Naive thymus-derived CD4-positive, alpha-beta T cell (primary cell): ENCODE results near the gene EFNA4. TPM values are rescaled to one million over a fixed set of nuclear protein-coding genes. Genes with fewer than 3 reads are reported as not detected.
A peak's percentile ranks its signal among the peaks of the same experiment; 100 is the strongest.

Source experiments
- ATAC-seq: fragments of 150-1000 bp; cut with Tn5 transposase; 2 replicates; pipeline ENCODE4 v1.10.0; 2021; ENCODE audit warnings: mild to moderate bottlenecking, moderate library complexity
- CTCF ChIA-PET: fragments of 350-600 bp; sonication (Branson Sonifier 250); formaldehyde crosslinking; loops from one replicate; lab custom pipeline; 2021; ENCODE audit warnings: antibody characterized with exemption; lab: Charles Lee
- POLR2A ChIA-PET: fragments of 350-600 bp; sonication (Branson Sonifier 250); formaldehyde crosslinking; loops from one replicate; lab custom pipeline; 2021; ENCODE audit warnings: antibody characterized with exemption, inconsistent platforms; lab: Charles Lee
- DNase-seq, 9 donors: peaks; one replicate each; pipeline versions ENCODE4 v3.0.0 to v3.0.0-alpha.2; 2020 to 2022; ENCODE audit warnings: mixed read lengths in 1 of 9
- H3K27ac ChIP-seq: one replicate; pipeline ENCODE4 v1.7.0; 2013; ENCODE audit warnings: mild to moderate bottlenecking, low read depth, low read length, moderate library complexity
- H3K27me3 ChIP-seq, 2 donors: one replicate each; pipeline ENCODE4 v1.7.0; 2013; ENCODE audit warnings: low read length in 2 of 2, mild to moderate bottlenecking in 2 of 2, moderate library complexity in 2 of 2; ENCODE audit not compliant: control insufficient read depth in 2 of 2, insufficient read depth in 2 of 2
- H3K36me3 ChIP-seq, 3 experiments: 1 replicate in 2 of 3; 2 replicates in 1 of 3; pipeline ENCODE4 v1.7.0; 2013; ENCODE audit warnings: low read length in 3 of 3, mild to moderate bottlenecking in 3 of 3, moderate library complexity in 1 of 3; ENCODE audit not compliant: insufficient read depth in 3 of 3, control insufficient read depth in 2 of 3
- H3K4me1 ChIP-seq, 2 donors: one replicate each; pipeline ENCODE4 v1.7.0; 2013; ENCODE audit warnings: low read length in 2 of 2, mild to moderate bottlenecking in 2 of 2, moderate library complexity in 1 of 2; ENCODE audit not compliant: control insufficient read depth in 2 of 2, insufficient read depth in 2 of 2
- H3K4me3 ChIP-seq: 2 replicates; pipeline ENCODE4 v1.7.0; 2013; ENCODE audit warnings: mild to moderate bottlenecking, low read length
- H3K9me3 ChIP-seq, 3 experiments: 1 replicate in 2 of 3; 2 replicates in 1 of 3; pipeline ENCODE4 v1.7.0; 2013; ENCODE audit warnings: low read length in 3 of 3; ENCODE audit not compliant: control insufficient read depth in 2 of 3
- H3K27ac Mint-ChIP-seq, 9 donors: one replicate each; pipeline ENCODE4 v1.8.0; 2020 to 2022; ENCODE audit warnings: mixed read lengths in 9 of 9, mild to moderate bottlenecking in 8 of 9, moderate library complexity in 5 of 9, inconsistent platforms in 2 of 9
- H3K27me3 Mint-ChIP-seq, 5 donors: one replicate each; pipeline ENCODE4 v1.8.0; 2021 to 2022; ENCODE audit warnings: mixed read lengths in 5 of 5, mild to moderate bottlenecking in 1 of 5
- H3K36me3 Mint-ChIP-seq, 5 donors: one replicate each; pipeline ENCODE4 v1.8.0; 2020 to 2022; ENCODE audit warnings: mixed read lengths in 5 of 5, mild to moderate bottlenecking in 3 of 5, inconsistent platforms in 1 of 5
- H3K4me1 Mint-ChIP-seq, 7 donors: one replicate each; pipeline ENCODE4 v1.8.0; 2020 to 2022; ENCODE audit warnings: mixed read lengths in 7 of 7, mild to moderate bottlenecking in 3 of 7, inconsistent platforms in 1 of 7
- H3K4me3 Mint-ChIP-seq, 10 donors: one replicate each; pipeline ENCODE4 v1.8.0; 2020 to 2022; ENCODE audit warnings: mild to moderate bottlenecking in 10 of 10, mixed read lengths in 10 of 10, moderate library complexity in 6 of 10, inconsistent platforms in 2 of 10
- H3K9me3 Mint-ChIP-seq, 11 donors: one replicate each; pipeline ENCODE4 v1.8.0; 2020 to 2022; ENCODE audit warnings: mixed read lengths in 11 of 11, mild to moderate bottlenecking in 4 of 11, inconsistent platforms in 1 of 11, moderate library complexity in 1 of 11
- intact Hi-C, 2 donors: fragments of 100-400 bp; cut with micrococcal nuclease; formaldehyde crosslinking; loops; one replicate each; pipeline ENCODE4 v1.15.1; 2023
- polyA plus RNA-seq, 2 donors: library from polyadenylated mRNA; unstranded; fragments of 300-500 nt; fragmentation: Illumina TruSeq; gene quantifications; one replicate each; pipeline ENCODE4 v1.2.3, GENCODE V29; 2021
- total RNA-seq, 6 experiments: library from RNA in 5 of 6; stranded (reverse) in 5 of 6; gene quantifications; 1 replicate in 5 of 6; 2 replicates in 1 of 6; pipeline ENCODE4 v1.2.3 and lab custom pipeline; 2021 to 2026

EFNA4 gene
- total and polyA plus RNA-seq, 7 experiments from 2014 or later = 2.1 to 9.4 (median 4.8) TPM

GRCh38 chr1:155048449-155049334 is 14.8 kb upstream of the EFNA4 start:
- CTCF ChIA-PET = interaction anchor here (0.7 to 8.5 kb wide), 5 partner anchors 10 to 37 kb away, joined by 3 to 138 read pairs (median 4); no protein-coding TSS in a partner anchor
- H3K27ac Mint-ChIP-seq = peak overlapping the region in 2 of 9 donors; percentile 1 to 10
- H3K4me1 Mint-ChIP-seq = peaks cover 22 to 44% (median 31%) of the 10 kb centered on the region in 7 donors
- Histone ChIP-seq H3K27ac (no peak overlapping the region), H3K4me3 (no peak overlapping the region), H3K9me3 (no peaks in the 10 kb centered on the region), H3K27me3 (no peaks in the 10 kb centered on the region), H3K4me1 (peaks cover 5 to 13% of the 10 kb centered on the region in 2 donors), H3K36me3 (no peaks in the 10 kb centered on the region)
- ATAC-seq (no peak), DNase-seq (no peak)
- peak overlapping the region in 4 of 10 donors; percentile 25 to 58 (median 36) for H3K4me3 Mint-ChIP-seq
- no peaks in the 10 kb centered on the region for H3K36me3 Mint-ChIP-seq
- intact Hi-C loops = no loop called here
- POLR2A ChIA-PET = interaction anchor here (1.2 to 1.6 kb wide), 2 partner anchors 17 to 69 kb away, joined by 3 read pairs; no protein-coding TSS in a partner anchor
- H3K9me3 Mint-ChIP-seq = no peaks in the 10 kb centered on the region
- no peaks in the 10 kb centered on the region for H3K27me3 Mint-ChIP-seq

- Mint-ChIP-seq H3K27me3 (no peaks in the 10 kb centered on the region), H3K27ac (peak overlapping the region; percentile 34 to 69 (median 60)), H3K9me3 (no peaks in the 10 kb centered on the region), H3K4me3 (peak overlapping the region; percentile 64 to 90 (median 87)), H3K36me3 (no peaks in the 10 kb centered on the region), H3K4me1 (peaks cover 18 to 38% (median 30%) of the 10 kb centered on the region in 7 donors)
- Histone ChIP-seq H3K9me3 (no peaks in the 10 kb centered on the region), H3K4me3 (peak overlapping the region; percentile 59), H3K4me1 (peaks cover 5 to 13% of the 10 kb centered on the region in 2 donors), H3K36me3 (no peaks in the 10 kb centered on the region), H3K27me3 (no peaks in the 10 kb centered on the region), H3K27ac (peak overlapping the region; percentile 68)
- DNase-seq (no peak), ATAC-seq (no peak)
- ChIA-PET POLR2A (interaction anchor here (1.2 to 1.4 kb wide), 5 partner anchors 8 to 67 kb away, joined by 3 to 5 read pairs (median 3); partner anchors contain the start of gene FLAD1), CTCF (interaction anchor here (1.3 to 1.8 kb wide), 5 partner anchors 8 to 35 kb away, joined by 4 to 8 read pairs (median 4); no protein-coding TSS in a partner anchor)
- intact Hi-C loops = loop anchor here (2.0 to 5.0 kb wide), 3 partner anchors 33 to 778 kb away; partner anchors contain the start of gene HAX1 (in 1 of the 2)
Observed at GRCh38 chr1:155049651-155050559, 13.6 kb upstream of the EFNA4 start.

- Histone ChIP-seq H3K4me1 (peaks cover 5 to 13% of the 10 kb centered on the region in 2 donors), H3K27ac (peak within 1 kb of the TSS; percentile 72), H3K4me3 (peak within 1 kb of the TSS; percentile 66), H3K36me3 (peaks cover 0 to 4% (median 0%) of the 10 kb centered on the region in 3 experiments), H3K27me3 (no peaks in the 10 kb centered on the region), H3K9me3 (no peaks in the 10 kb centered on the region)
- H3K4me1 Mint-ChIP-seq = peaks cover 14 to 31% (median 23%) of the 10 kb centered on the region in 7 donors
- ATAC-seq (peak; percentile 90), DNase-seq (peak; percentile 56 to 88 (median 74))
- CTCF ChIA-PET = interaction anchor here (0.6 to 2.6 kb wide), 13 partner anchors 9 to 651 kb away, joined by 3 to 8 read pairs (median 4); no protein-coding TSS in a partner anchor
- no peaks in the 10 kb centered on the region for H3K9me3 Mint-ChIP-seq
- POLR2A ChIA-PET = interaction anchor here (0.7 to 1.4 kb wide), 9 partner anchors 8 to 68 kb away, joined by 3 to 6 read pairs (median 3); partner anchors contain the start of gene FLAD1
- H3K4me3 Mint-ChIP-seq = peak within 1 kb of the TSS; percentile 74 to 91 (median 88)
- peak within 1 kb of the TSS in 8 of 9 donors; percentile 47 to 85 (median 70) for H3K27ac Mint-ChIP-seq
- intact Hi-C loops = loop anchor here (1.0 to 5.0 kb wide), 6 partner anchors 33 to 778 kb away; partner anchors contain the start of genes CKS1B (in 2 of the 2) and HAX1 (in 1 of the 2)
- no peaks in the 10 kb centered on the region for H3K36me3 Mint-ChIP-seq
- H3K27me3 Mint-ChIP-seq = no peaks in the 10 kb centered on the region
Observed at GRCh38 chr1:155050560-155051341, 12.8 kb upstream of the EFNA4 start, which contains the start of gene ADAM15. Gene ADAM15 (plus strand): TSS chr1:155051316. CDS start chr1:155051387, 71 bp downstream.

GRCh38 chr1:155051342-155051776 is 12.2 kb upstream of the EFNA4 start:
- peak overlapping the region; percentile 72 for H3K27ac ChIP-seq
- no peaks in the 10 kb centered on the region for H3K9me3 Mint-ChIP-seq
- H3K9me3 ChIP-seq = no peaks in the 10 kb centered on the region
- CTCF ChIA-PET = interaction anchor here (0.6 to 2.6 kb wide), 13 partner anchors 8 to 49 kb away, joined by 3 to 11 read pairs (median 4); no protein-coding TSS in a partner anchor
- no peaks in the 10 kb centered on the region for H3K27me3 ChIP-seq
- peaks cover 5 to 13% of the 10 kb centered on the region in 2 donors for H3K4me1 ChIP-seq
- POLR2A ChIA-PET = interaction anchor here (0.7 to 1.4 kb wide), 9 partner anchors 8 to 68 kb away, joined by 3 to 6 read pairs (median 3); partner anchors contain the start of gene FLAD1
- peaks cover 0 to 10% (median 0%) of the 10 kb centered on the region in 3 experiments for H3K36me3 ChIP-seq
- DNase-seq (no peak), ATAC-seq (peak; percentile 3)
- H3K4me3 ChIP-seq = peak overlapping the region; percentile 66
- H3K4me1 Mint-ChIP-seq = peaks cover 14 to 31% (median 23%) of the 10 kb centered on the region in 7 donors
- H3K27me3 Mint-ChIP-seq = no peaks in the 10 kb centered on the region
- H3K36me3 Mint-ChIP-seq = peaks cover 0 to 4% (median 0%) of the 10 kb centered on the region in 5 donors
- peak overlapping the region in 4 of 9 donors; percentile 20 to 63 (median 34) for H3K27ac Mint-ChIP-seq
- H3K4me3 Mint-ChIP-seq = peak overlapping the region; percentile 74 to 91 (median 82)
- intact Hi-C loops = loop anchor here (1.0 to 5.0 kb wide), 6 partner anchors 34 to 779 kb away; partner anchors contain the start of genes CKS1B (in 2 of the 2) and HAX1 (in 1 of the 2)

GRCh38 chr1:155051777-155052398 is 11.7 kb upstream of the EFNA4 start:
- no peaks in the 10 kb centered on the region for H3K27me3 Mint-ChIP-seq
- H3K9me3 Mint-ChIP-seq = no peaks in the 10 kb centered on the region
- intact Hi-C loops = loop anchor here (1.0 to 5.0 kb wide), 7 partner anchors 9 to 780 kb away; partner anchors contain the start of genes CKS1B (in 2 of the 2) and HAX1 (in 1 of the 2)
- ChIA-PET CTCF (interaction anchor here (0.6 to 3.2 kb wide), 10 partner anchors 8 to 924 kb away, joined by 3 to 11 read pairs (median 4); partner anchors contain the start of gene EFNA4), POLR2A (interaction anchor here (0.7 to 1.6 kb wide), 10 partner anchors 9 to 97 kb away, joined by 3 to 6 read pairs (median 3); partner anchors contain the start of gene FLAD1)
- Histone ChIP-seq H3K27ac (peak overlapping the region; percentile 72), H3K27me3 (no peaks in the 10 kb centered on the region), H3K36me3 (peaks cover 0 to 13% (median 0%) of the 10 kb centered on the region in 3 experiments), H3K9me3 (no peaks in the 10 kb centered on the region), H3K4me3 (peak overlapping the region; percentile 66), H3K4me1 (peaks cover 5 to 13% of the 10 kb centered on the region in 2 donors)
- peaks cover 14 to 31% (median 23%) of the 10 kb centered on the region in 7 donors for H3K4me1 Mint-ChIP-seq
- DNase-seq (peak in 7 of 9 donors; percentile 28 to 59 (median 40)), ATAC-seq (peak; percentile 42)
- peaks cover 0 to 6% (median 0%) of the 10 kb centered on the region in 5 donors for H3K36me3 Mint-ChIP-seq
- peak overlapping the region; percentile 74 to 91 (median 82) for H3K4me3 Mint-ChIP-seq
- H3K27ac Mint-ChIP-seq = peak overlapping the region in 5 of 9 donors; percentile 38 to 81 (median 63)
